ENCODE data around the gene MAP3K3.
A peak's percentile ranks its signal among the peaks of the same experiment; 100 is the strongest.

GRCh38 chr17:63695889-63696288, 73.7 kb downstream of the MAP3K3 start:
- TF ChIP-seq CTCF (IDR thresholded peaks at IDR 0.05 in 2 of 3, conservative IDR thresholded peaks at IDR 0.05 in 1 of 3; ENCODE audit: control insufficient read depth in 2 of 3, extremely low read depth in 1 of 3, insufficient read depth in 1 of 3, low read depth in 3 of 3, low read length in 3 of 3) (no peak), YY1 (IDR thresholded peaks at IDR 0.05; ENCODE audit: low read depth, low read length) (no peak), TCF12 (IDR thresholded peaks at IDR 0.05; ENCODE audit: low read depth, low read length) (no peak), PBX3 (IDR thresholded peaks at IDR 0.05; ENCODE audit: insufficient replicate concordance, low read depth, low read length) (no peak), ASH2L (IDR thresholded peaks at IDR 0.05; ENCODE audit: borderline replicate concordance, low read depth) (no peak), ZNF384 (IDR thresholded peaks at IDR 0.05; ENCODE audit: borderline replicate concordance, low read depth, low read length) (no peak), MYC (IDR thresholded peaks at IDR 0.05; ENCODE audit: insufficient read depth, insufficient read length, insufficient replicate concordance, low read length, severe bottlenecking) (no peak), POLR2A (IDR thresholded peaks at IDR 0.05; ENCODE audit: low read depth, low read length) (peak; percentile 68), NRF1 (conservative IDR thresholded peaks at IDR 0.05; ENCODE audit: low read depth, low read length) (no peak)

Data from GM12878 (cell line).